HG02678 (cell line): Measurements from ENCODE around the gene SEPTIN10.
"Not testable (repeated sequence)": the region's sequence is repeated elsewhere in the genome, so short reads cannot be mapped to it uniquely, and the experiment has no call there.

ENCODE experiments used
- ATAC-seq: cut with Tn5 transposase; IDR thresholded peaks from one replicate; pipeline ENCODE4 v1.9.1; 2021; ENCODE audit warnings: mild to moderate bottlenecking, moderate library complexity; ENCODE audit not compliant: unreplicated experiment

SEPTIN10 gene

GRCh38 chr2:109613922-109614714, at the start of gene SEPTIN10, which contains the start of gene SOWAHC:
Gene SEPTIN10 (minus strand): TSS chr2:109613966. CDS start chr2:109613827, 139 bp downstream.
Gene SOWAHC (plus strand): TSS chr2:109614364. CDS start chr2:109614490, 126 bp downstream.
- peak; percentile 78 for ATAC-seq

- ATAC-seq = no peak
These were observed 49.1 kb upstream of the SEPTIN10 start for GRCh38 chr2:109662889-109663288.

GRCh38 chr2:109660046-109660860, 46.5 kb upstream of the SEPTIN10 start:
- no peak for ATAC-seq

- ATAC-seq = no peak
These were observed 45.8 kb upstream of the SEPTIN10 start for GRCh38 chr2:109659396-109660045.

GRCh38 chr2:109655287-109655686, 41.5 kb upstream of the SEPTIN10 start:
- no peak for ATAC-seq

- no peak for ATAC-seq
These were observed 40.7 kb upstream of the SEPTIN10 start for GRCh38 chr2:109654326-109655050.

- ATAC-seq = no peak
These were observed 36.2 kb upstream of the SEPTIN10 start for GRCh38 chr2:109649736-109650695.

GRCh38 chr2:109648041-109648527, 34.3 kb upstream of the SEPTIN10 start:
- no peak for ATAC-seq

GRCh38 chr2:109647636-109648035, 33.9 kb upstream of the SEPTIN10 start:
- no peak for ATAC-seq

GRCh38 chr2:109646961-109647360, 33.2 kb upstream of the SEPTIN10 start:
- no peak for ATAC-seq

GRCh38 chr2:109645412-109646184, 31.8 kb upstream of the SEPTIN10 start:
- ATAC-seq = no peak

GRCh38 chr2:109644571-109645275, 31.0 kb upstream of the SEPTIN10 start:
- no peak for ATAC-seq

- ATAC-seq = not testable (repeated sequence)
These were observed 26.2 kb upstream of the SEPTIN10 start for GRCh38 chr2:109640000-109640399.

- ATAC-seq = no peak
These were observed 25.0 kb upstream of the SEPTIN10 start for GRCh38 chr2:109638795-109639194.

- ATAC-seq = peak; percentile 77
These were observed 24.2 kb upstream of the SEPTIN10 start for GRCh38 chr2:109637749-109638570.

GRCh38 chr2:109636317-109636716, 22.6 kb upstream of the SEPTIN10 start:
- no peak for ATAC-seq
